ENCODE measurements around the gene PELI2. TPM values are rescaled to one million over a fixed set of nuclear protein-coding genes. Genes with fewer than 3 reads are reported as not detected.

PELI2 gene, protein sequence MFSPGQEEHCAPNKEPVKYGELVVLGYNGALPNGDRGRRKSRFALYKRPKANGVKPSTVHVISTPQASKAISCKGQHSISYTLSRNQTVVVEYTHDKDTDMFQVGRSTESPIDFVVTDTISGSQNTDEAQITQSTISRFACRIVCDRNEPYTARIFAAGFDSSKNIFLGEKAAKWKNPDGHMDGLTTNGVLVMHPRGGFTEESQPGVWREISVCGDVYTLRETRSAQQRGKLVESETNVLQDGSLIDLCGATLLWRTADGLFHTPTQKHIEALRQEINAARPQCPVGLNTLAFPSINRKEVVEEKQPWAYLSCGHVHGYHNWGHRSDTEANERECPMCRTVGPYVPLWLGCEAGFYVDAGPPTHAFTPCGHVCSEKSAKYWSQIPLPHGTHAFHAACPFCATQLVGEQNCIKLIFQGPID
- 9.1 and 23.8 TPM in 2 replicates for total RNA-seq

DNA sequence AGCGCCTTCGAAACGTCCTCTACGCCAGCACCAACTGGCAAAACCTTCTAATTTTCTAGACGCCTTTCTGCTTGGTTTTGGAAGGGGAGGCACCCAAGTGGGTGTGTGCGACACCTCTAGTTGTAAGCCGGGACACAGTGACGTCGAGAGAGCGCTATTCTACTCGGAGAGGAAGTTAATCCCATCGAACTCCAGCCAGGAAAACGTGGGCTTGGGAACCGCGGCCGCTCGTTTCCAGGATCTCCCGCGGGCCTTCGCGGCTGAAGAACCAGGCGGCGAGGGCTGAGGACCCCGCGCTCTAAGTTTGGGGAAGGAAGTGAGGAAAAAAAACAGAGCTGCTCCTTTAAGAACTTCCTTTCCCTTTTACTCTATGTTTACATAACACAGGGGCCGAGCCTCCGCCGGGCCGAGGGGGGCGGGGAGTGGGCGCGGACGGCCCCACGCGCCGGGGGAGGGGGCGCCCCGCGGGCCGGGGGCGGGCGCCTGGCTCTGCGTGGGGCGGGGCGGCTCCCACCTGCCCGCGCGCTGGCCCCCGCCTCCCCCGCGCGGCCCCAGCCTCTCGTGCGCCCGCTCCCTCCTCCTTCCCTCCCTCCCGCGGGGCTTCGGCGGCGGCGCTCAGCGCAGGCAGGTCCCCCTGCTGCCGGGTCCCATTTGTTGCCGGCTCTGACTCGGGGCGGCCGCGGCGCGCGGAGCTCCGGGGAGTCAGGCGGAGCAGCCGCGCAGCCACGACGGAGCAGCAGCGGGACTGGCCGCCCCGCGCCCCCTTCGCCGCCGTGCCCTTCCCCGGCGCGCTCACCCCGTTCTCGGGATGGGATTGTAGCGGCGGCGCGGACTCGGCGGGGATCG lies at the start of gene PELI2:
PELI2 (plus strand) TSS at position 647 of the 846 bp plus-strand sequence. CDS start 250 bp downstream, outside the sequence.

